Measurements from ENCODE around the gene GGN.
"Not testable (repeated sequence)": the region's sequence is repeated elsewhere in the genome, so short reads cannot be mapped to it uniquely, and the experiment has no call there.

DNA sequence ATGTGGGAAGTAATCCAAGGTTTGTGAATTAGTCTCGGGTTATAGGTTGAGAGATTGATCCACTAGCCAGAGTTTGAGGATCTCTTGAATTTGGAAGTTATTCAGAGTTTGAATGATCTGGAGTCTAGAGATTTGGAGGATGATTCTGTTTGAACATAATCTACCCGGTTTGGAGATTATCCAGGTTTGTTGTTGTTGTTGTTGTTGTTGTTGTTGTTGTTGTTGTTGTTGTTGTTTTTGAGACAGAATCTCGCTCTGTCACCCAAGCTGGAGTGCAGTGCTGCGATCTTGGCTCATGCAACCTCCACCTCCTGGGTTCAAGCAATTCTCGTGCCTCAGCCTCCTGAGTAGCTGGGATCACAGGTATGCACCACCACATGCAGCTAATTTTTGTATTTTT lies 24.1 kb upstream of the GGN start:
- TF ChIP-seq ZKSCAN1 (IDR thresholded peaks at IDR 0.05; ENCODE audit: low read length); TARDBP (CRISPR knock-in tag; IDR thresholded peaks at IDR 0.05); ZBTB7A (CRISPR knock-in tag; IDR thresholded peaks at IDR 0.05); SIN3A (IDR thresholded peaks at IDR 0.05; ENCODE audit: borderline replicate concordance, low read depth, low read length); NR1H2 (CRISPR knock-in tag; IDR thresholded peaks at IDR 0.05; ENCODE audit: borderline replicate concordance, low read depth); KAT8 (CRISPR knock-in tag; IDR thresholded peaks at IDR 0.05); PREB (CRISPR knock-in tag; IDR thresholded peaks at IDR 0.05); SMAD1 (CRISPR knock-in tag; IDR thresholded peaks at IDR 0.05; ENCODE audit: borderline replicate concordance, low read depth); BRCA1 (CRISPR knock-in tag; IDR thresholded peaks at IDR 0.05); ZNF512 (CRISPR knock-in tag; IDR thresholded peaks at IDR 0.05); ZFP62 (CRISPR knock-in tag; IDR thresholded peaks at IDR 0.05); ZNF383 (CRISPR knock-in tag; IDR thresholded peaks at IDR 0.05; ENCODE audit: borderline replicate concordance); KAT7 (CRISPR knock-in tag; IDR thresholded peaks at IDR 0.05; ENCODE audit: borderline replicate concordance); ZNF740 (CRISPR knock-in tag; IDR thresholded peaks at IDR 0.05): not testable (repeated sequence)
